Prostate gland (tissue), 2 donors: ENCODE results near the gene ARFGEF3. TPM values are rescaled to one million over a fixed set of nuclear protein-coding genes. Genes with fewer than 3 reads are reported as not detected.

Source experiments
- DNase-seq: peaks from one replicate; pipeline ENCODE4 v3.0.0-alpha.2; 2019; ENCODE audit warnings: low spot score
- H3K27ac ChIP-seq, 2 donors: fragments of 200-600 bp; sonication (generic); 2 replicates each; pipeline ENCODE4 v1.5.1; 2017 to 2019
- H3K27me3 ChIP-seq: fragments of 200-600 bp; sonication (generic); replicated peaks from 2 replicates; pipeline ENCODE4 v1.5.1; 2019; ENCODE audit not compliant: insufficient read depth
- H3K36me3 ChIP-seq, 2 donors: fragments of 200-600 bp; sonication (generic); 1 replicate in 1 of 2; 2 replicates in 1 of 2; pipeline versions ENCODE4 v1.5.1 to v1.8.1; 2017 to 2019
- H3K4me1 ChIP-seq: fragments of 200-600 bp; sonication (generic); replicated peaks from 2 replicates; pipeline ENCODE4 v1.5.1; 2019
- H3K4me3 ChIP-seq, 2 donors: fragments of 200-600 bp; sonication (generic); 2 replicates each; pipeline ENCODE4 v1.5.1; 2017 to 2019
- H3K9me3 ChIP-seq: fragments of 200-600 bp; sonication (generic); 2 replicates; pipeline ENCODE4 v1.5.1; 2017
- CTCF ChIP-seq, 4 experiments: fragments of 200-600 bp in 2 of 4; fragments of 450-650 bp in 2 of 4; sonication (generic) in 2 of 4; IDR thresholded peaks; 1 replicate in 3 of 4; 2 replicates in 1 of 4; pipeline ENCODE4 v1.5.1; 2016 to 2019; ENCODE audit warnings: antibody characterized with exemption in 4 of 4, mild to moderate bottlenecking in 2 of 4, moderate library complexity in 2 of 4
- POLR2A ChIP-seq: fragments of 450-650 bp; IDR thresholded peaks from one replicate; pipeline ENCODE4 v1.6.1; 2016; ENCODE audit warnings: antibody characterized with exemption, mild to moderate bottlenecking
- POLR2AphosphoS5 ChIP-seq: sonication (generic); formaldehyde crosslinking; IDR thresholded peaks from one replicate; pipeline ENCODE4 v1.6.1; 2017; ENCODE audit warnings: antibody characterized with exemption
- WGBS: methylation state at CpG from one replicate; pipeline ENCODE4 v1.1.5; 2018; 5-methylcytosine and 5-hydroxymethylcytosine counted together
- intact Hi-C: fragments of 100-400 bp; cut with DNase I; formaldehyde crosslinking; loops from one replicate; pipeline ENCODE4 v1.14.2; 2022
- total RNA-seq, 2 donors: library from RNA; depleted of rRNA; stranded (reverse); fragments of >200 nt; gene quantifications; one replicate each; pipeline ENCODE4 v1.1.0, GENCODE V29; 2016

ARFGEF3 gene
- total RNA-seq, 2 donors from 2014 or later, result 41.0 to 80.1 TPM

- H3K27me3 ChIP-seq, result no peaks in the 10 kb centered on the region
These were observed 104.4 kb downstream of the ARFGEF3 start for GRCh38 chr6:138266095-138266494.

GRCh38 chr6:138267971-138268895 is 106.5 kb downstream of the ARFGEF3 start:
- H3K4me1 ChIP-seq, result no peaks in the 10 kb centered on the region
- intact Hi-C loops, result no loop called here
- H3K36me3 ChIP-seq, result no peaks in the 10 kb centered on the region
- no peak overlapping the region for H3K4me3 ChIP-seq
- no peak for DNase-seq
- H3K27ac ChIP-seq, result no peak overlapping the region
- TF ChIP-seq POLR2AphosphoS5 (no peak), CTCF (IDR thresholded peaks at IDR 0.05) (no peak), POLR2A (no peak)
- 57% methylated on average over 11 of the region's 11 CpGs for WGBS
- no peaks in the 10 kb centered on the region for H3K27me3 ChIP-seq
- H3K9me3 ChIP-seq, result no peaks in the 10 kb centered on the region

More at GRCh38 chr6:138266095-138266494, 104.4 kb downstream of the ARFGEF3 start:
- no peak for DNase-seq
- Histone ChIP-seq H3K9me3 (no peaks in the 10 kb centered on the region), H3K4me1 (no peaks in the 10 kb centered on the region), H3K4me3 (no peak overlapping the region), H3K36me3 (no peaks in the 10 kb centered on the region), H3K27ac (no peak overlapping the region)
- no peak for TF ChIP-seq POLR2AphosphoS5
- TF ChIP-seq CTCF (IDR thresholded peaks at IDR 0.05), result no peak
- no peak for TF ChIP-seq POLR2A
- WGBS, result 91% methylated on average over 3 of the region's 3 CpGs
- intact Hi-C loops, result no loop called here

- TF ChIP-seq CTCF (IDR thresholded peaks at IDR 0.05) (no peak), POLR2AphosphoS5 (no peak), POLR2A (no peak)
- no peak for DNase-seq
- intact Hi-C loops, result no loop called here
- Histone ChIP-seq H3K27ac (no peak overlapping the region), H3K4me3 (no peak overlapping the region), H3K36me3 (no peaks in the 10 kb centered on the region), H3K27me3 (no peaks in the 10 kb centered on the region), H3K4me1 (no peaks in the 10 kb centered on the region), H3K9me3 (no peaks in the 10 kb centered on the region)
- WGBS, result 96% methylated on average over 1 of the region's 1 CpG
These were observed 109.7 kb downstream of the ARFGEF3 start for GRCh38 chr6:138271451-138271850.

- WGBS, result 88% methylated on average over 8 of the region's 8 CpGs
- H3K9me3 ChIP-seq, result no peaks in the 10 kb centered on the region
- no peak overlapping the region for H3K27ac ChIP-seq
- no peak for TF ChIP-seq POLR2AphosphoS5
- TF ChIP-seq CTCF (IDR thresholded peaks at IDR 0.05), result no peak
- TF ChIP-seq POLR2A, result no peak
- DNase-seq, result no peak
- H3K4me3 ChIP-seq, result no peak overlapping the region
- H3K36me3 ChIP-seq, result no peaks in the 10 kb centered on the region
- no peaks in the 10 kb centered on the region for H3K27me3 ChIP-seq
- H3K4me1 ChIP-seq, result no peaks in the 10 kb centered on the region
- intact Hi-C loops, result no loop called here
These were observed 111.0 kb downstream of the ARFGEF3 start for GRCh38 chr6:138272533-138273315.
